Immature natural killer cell (primary cell): ENCODE measurements around the gene KIR2DL3. TPM values are rescaled to one million over a fixed set of nuclear protein-coding genes. Genes with fewer than 3 reads are reported as not detected.
"Not testable (repeated sequence)": the region's sequence is repeated elsewhere in the genome, so short reads cannot be mapped to it uniquely, and the experiment has no call there.

Experiments used
- DNase-seq, 3 donors: peaks; one replicate each; pipeline ENCODE4 v3.0.0; 2022; ENCODE audit warnings: mixed read lengths in 1 of 3
- H3K27ac Mint-ChIP-seq, 6 donors: one replicate each; pipeline ENCODE4 v1.8.0; 2020; ENCODE audit warnings: mixed read lengths in 6 of 6, mild to moderate bottlenecking in 5 of 6, inconsistent platforms in 4 of 6, moderate library complexity in 3 of 6
- H3K27me3 Mint-ChIP-seq, 3 donors: one replicate each; pipeline ENCODE4 v1.8.0; 2020 to 2021; ENCODE audit warnings: low read depth in 3 of 3, mild to moderate bottlenecking in 3 of 3, mixed read lengths in 3 of 3, moderate library complexity in 3 of 3, inconsistent platforms in 1 of 3
- H3K36me3 Mint-ChIP-seq, 3 donors: one replicate each; pipeline ENCODE4 v1.8.0; 2020; ENCODE audit warnings: mixed read lengths in 3 of 3, inconsistent platforms in 2 of 3, mild to moderate bottlenecking in 2 of 3
- H3K4me1 Mint-ChIP-seq, 2 donors: one replicate each; pipeline ENCODE4 v1.8.0; 2020; ENCODE audit warnings: inconsistent platforms in 2 of 2, mild to moderate bottlenecking in 2 of 2, mixed read lengths in 2 of 2, moderate library complexity in 1 of 2
- H3K4me3 Mint-ChIP-seq, 5 donors: one replicate each; pipeline ENCODE4 v1.8.0; 2020; ENCODE audit warnings: mild to moderate bottlenecking in 5 of 5, mixed read lengths in 5 of 5, inconsistent platforms in 3 of 5, moderate library complexity in 3 of 5
- H3K9me3 Mint-ChIP-seq, 6 donors: one replicate each; pipeline ENCODE4 v1.8.0; 2020; ENCODE audit warnings: mild to moderate bottlenecking in 6 of 6, mixed read lengths in 6 of 6, inconsistent platforms in 4 of 6, moderate library complexity in 3 of 6
- polyA plus RNA-seq, 3 donors: library from polyadenylated mRNA; unstranded; fragments of 300-500 nt; fragmentation: Illumina TruSeq; gene quantifications; one replicate each; pipeline ENCODE4 v1.2.3, GENCODE V29; 2021

KIR2DL3 gene
- polyA plus RNA-seq = 10 to 100 TPM; 38.6 to 81.1 (median 72.4) TPM

DNA sequence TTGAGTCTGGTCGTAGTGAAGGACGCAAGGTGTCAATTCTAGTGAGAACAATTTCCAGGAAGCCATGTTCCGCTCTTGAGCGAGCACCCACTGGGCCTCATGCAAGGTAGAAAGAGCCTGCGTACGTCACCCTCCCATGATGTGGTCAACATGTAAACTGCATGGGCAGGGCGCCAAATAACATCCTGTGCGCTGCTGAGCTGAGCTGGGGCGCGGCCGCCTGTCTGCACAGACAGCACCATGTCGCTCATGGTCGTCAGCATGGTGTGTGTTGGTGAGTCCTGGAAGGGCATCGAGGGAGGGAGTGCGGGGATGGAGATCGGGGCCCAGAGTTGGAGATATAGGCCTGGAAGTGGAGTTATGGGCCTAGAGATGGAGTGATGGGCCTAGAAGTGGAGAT, at the start of gene KIR2DL3:
KIR2DL3 (plus strand) TSS at position 208 of the 400 bp plus-strand sequence; CDS start at position 241, 33 bp downstream.
- not testable (repeated sequence) for H3K36me3 Mint-ChIP-seq, H3K9me3 Mint-ChIP-seq
- peak; percentile 49 to 70 (median 50) for DNase-seq
- Mint-ChIP-seq H3K27ac (peak within 1 kb of the TSS; percentile 89 to 99 (median 95)), H3K27me3 (peaks cover 12 to 23% (median 15%) of the 10 kb centered on the region in 3 donors), H3K4me1 (peaks cover 32% of the 10 kb centered on the region in 2 donors), H3K4me3 (peak within 1 kb of the TSS; percentile 51 to 89 (median 81))

DNA sequence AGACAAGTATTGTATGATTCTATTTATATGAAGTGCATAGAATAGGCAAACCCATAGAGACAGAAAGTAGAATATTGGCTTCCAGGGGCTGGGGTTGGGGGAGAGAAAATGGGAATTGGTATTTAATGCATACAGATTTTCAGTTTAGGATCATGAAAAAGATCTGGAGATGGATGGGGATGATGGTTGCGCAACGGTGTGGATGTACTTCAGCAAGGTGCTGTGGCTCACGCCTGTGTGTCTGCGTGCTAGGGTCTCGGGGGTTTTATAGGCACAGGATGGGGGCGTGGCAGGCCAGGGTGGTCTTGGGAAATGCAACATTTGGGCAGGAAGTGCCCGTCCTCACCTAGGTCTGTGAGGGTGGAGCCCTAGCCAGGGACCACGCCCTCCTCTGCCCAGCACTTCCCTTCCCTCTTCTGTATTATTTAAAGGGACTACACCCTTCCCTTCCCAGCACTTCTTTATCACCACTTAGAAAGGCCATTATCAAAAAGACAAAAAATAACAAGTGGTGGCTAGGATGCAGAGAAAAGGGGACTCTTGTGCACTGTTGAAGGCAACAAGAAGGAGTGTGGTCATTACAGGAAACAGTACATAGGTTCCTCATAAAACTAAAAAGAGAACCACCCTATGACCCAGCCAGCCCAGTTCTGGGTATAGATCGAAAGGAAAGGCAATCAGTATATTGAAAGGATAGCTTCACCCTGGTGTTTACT, 46.6 kb upstream of the KIR2DL3 start:
- Mint-ChIP-seq H3K4me1 (peaks cover 41 to 46% of the 10 kb centered on the region in 2 donors), H3K27ac (peak overlapping the region in 2 of 6 donors; percentile 47 to 50), H3K27me3 (peaks cover 10 to 29% (median 20%) of the 10 kb centered on the region in 3 donors), H3K9me3 (no peaks in the 10 kb centered on the region), H3K4me3 (peak overlapping the region in 3 of 5 donors; percentile 21 to 47 (median 22)), H3K36me3 (no peaks in the 10 kb centered on the region)
- DNase-seq = no peak

DNA sequence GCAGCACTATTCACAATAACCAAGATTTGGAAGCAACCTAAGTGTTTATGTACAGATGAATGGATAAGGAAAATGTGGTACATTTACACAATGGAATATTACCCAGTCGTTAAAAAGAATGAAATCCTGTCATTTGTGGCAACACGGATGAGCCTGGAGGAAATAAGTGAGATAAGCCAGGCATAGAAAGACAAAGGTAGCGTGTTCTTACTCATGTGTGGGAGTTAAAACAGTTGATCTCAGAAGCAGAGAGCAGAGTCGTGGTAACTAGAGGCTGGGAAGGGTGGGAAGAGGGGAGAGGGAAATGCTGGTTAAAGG, 46.1 kb upstream of the KIR2DL3 start:
- no peaks in the 10 kb centered on the region for H3K9me3 Mint-ChIP-seq
- no peaks in the 10 kb centered on the region for H3K36me3 Mint-ChIP-seq
- peaks cover 42 to 47% of the 10 kb centered on the region in 2 donors for H3K4me1 Mint-ChIP-seq
- H3K27ac Mint-ChIP-seq = peak overlapping the region in 1 of 6 donors; percentile 47
- peak overlapping the region in 1 of 5 donors; percentile 21 for H3K4me3 Mint-ChIP-seq
- DNase-seq = no peak
- peaks cover 9 to 24% (median 15%) of the 10 kb centered on the region in 3 donors for H3K27me3 Mint-ChIP-seq

DNA sequence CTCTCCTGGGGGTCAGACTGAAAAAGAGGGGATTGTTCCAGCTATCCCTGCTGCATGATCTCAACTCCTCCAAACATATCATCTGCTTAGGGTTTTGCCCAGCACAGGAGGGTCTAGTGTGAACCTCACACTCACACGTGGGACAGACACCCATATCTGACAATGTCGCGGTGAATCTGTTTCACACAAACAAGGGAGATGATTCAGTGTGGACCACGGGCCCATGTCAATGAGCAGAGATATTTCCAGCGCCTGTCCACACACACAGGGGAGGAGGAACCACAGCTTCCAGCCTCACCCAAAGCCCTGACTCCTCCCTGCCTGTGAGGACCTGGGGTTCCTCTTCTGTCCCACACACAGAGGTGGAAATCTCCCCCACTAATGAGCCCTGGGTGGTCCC, 43.7 kb upstream of the KIR2DL3 start:
- Mint-ChIP-seq H3K27ac (peak overlapping the region in 5 of 6 donors; percentile 66 to 90 (median 80)), H3K36me3 (no peaks in the 10 kb centered on the region), H3K4me1 (peaks cover 42 to 55% of the 10 kb centered on the region in 2 donors), H3K9me3 (no peaks in the 10 kb centered on the region), H3K4me3 (peak overlapping the region; percentile 3 to 71 (median 56)), H3K27me3 (peaks cover 8 to 24% (median 11%) of the 10 kb centered on the region in 3 donors)
- DNase-seq = peak; percentile 80 to 84 (median 81)

DNA sequence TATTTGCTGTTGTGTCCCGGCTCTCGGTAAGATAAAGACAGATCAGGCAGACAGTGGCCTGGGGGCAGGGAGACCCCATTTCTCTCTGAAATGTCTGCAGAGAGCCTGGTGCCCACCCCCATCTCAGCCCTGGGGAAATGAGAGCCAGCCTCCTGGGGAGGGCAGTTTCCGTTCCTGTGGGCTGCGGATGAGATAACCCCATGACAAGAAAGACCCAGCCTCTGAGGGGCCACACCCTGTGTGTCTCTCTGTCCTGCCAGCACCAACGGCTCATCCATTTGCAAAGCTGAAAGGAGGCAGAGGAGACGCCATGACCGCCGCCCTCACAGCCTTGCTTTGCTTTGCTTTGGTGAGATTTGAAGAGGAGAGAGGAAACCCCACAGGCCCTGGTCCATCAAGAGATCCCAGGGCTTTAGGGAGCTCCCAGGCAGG, 42.2 kb upstream of the KIR2DL3 start:
- peak in 2 of 3 donors; percentile 40 to 42 for DNase-seq
- Mint-ChIP-seq H3K9me3 (no peaks in the 10 kb centered on the region), H3K36me3 (no peaks in the 10 kb centered on the region), H3K27ac (peak overlapping the region in 5 of 6 donors; percentile 66 to 90 (median 72)), H3K27me3 (peaks cover 13 to 23% (median 14%) of the 10 kb centered on the region in 3 donors), H3K4me1 (peaks cover 40 to 52% of the 10 kb centered on the region in 2 donors), H3K4me3 (peak overlapping the region; percentile 19 to 60 (median 51))

DNA sequence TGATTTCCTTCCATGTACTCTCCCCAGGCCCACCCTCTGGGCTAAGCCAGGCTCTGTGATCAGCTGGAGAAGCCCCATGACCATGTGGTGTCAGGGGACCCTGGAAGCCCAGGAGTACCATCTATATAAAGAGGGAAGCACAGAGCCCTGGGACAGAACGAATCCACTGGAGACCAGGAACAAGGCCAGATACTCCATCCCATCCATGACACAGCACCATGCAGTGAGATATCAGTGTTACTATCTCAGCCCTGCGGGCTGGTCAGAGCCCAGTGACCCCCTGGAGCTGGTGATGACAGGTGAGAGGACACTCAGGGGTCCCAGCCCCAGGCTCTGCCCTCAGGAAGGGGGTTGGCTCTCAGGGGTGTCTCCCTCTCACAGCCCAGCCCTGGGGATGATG, 41.5 kb upstream of the KIR2DL3 start:
- DNase-seq = no peak
- H3K27me3 Mint-ChIP-seq = peaks cover 18 to 23% (median 19%) of the 10 kb centered on the region in 3 donors
- peaks cover 38 to 51% of the 10 kb centered on the region in 2 donors for H3K4me1 Mint-ChIP-seq
- peak overlapping the region in 4 of 5 donors; percentile 14 to 60 (median 47) for H3K4me3 Mint-ChIP-seq
- H3K9me3 Mint-ChIP-seq = no peaks in the 10 kb centered on the region
- no peaks in the 10 kb centered on the region for H3K36me3 Mint-ChIP-seq
- peak overlapping the region in 1 of 6 donors; percentile 66 for H3K27ac Mint-ChIP-seq

DNA sequence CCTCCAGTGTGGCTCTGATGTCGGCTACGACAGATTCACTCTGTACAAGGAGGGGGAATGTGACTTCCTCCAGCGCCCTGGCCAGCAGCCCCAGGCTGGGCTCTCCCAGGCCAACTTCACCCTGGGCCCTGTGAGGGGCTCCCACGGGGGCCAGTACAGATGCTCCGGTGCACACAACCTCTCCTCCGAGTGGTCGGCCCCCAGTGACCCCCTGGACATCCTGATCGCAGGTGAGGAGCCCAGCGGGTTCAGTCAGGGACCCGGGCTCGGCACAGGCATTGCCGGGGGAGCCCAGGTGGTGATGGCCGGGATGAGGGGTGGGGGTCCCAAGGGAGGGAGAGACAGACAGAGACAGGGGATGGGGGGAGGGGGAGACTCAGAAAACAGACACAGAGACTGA, 40.6 kb upstream of the KIR2DL3 start:
- H3K4me3 Mint-ChIP-seq, H3K36me3 Mint-ChIP-seq, H3K9me3 Mint-ChIP-seq, DNase-seq: not testable (repeated sequence)
- H3K27me3 Mint-ChIP-seq = peaks cover 16 to 18% (median 17%) of the 10 kb centered on the region in 3 donors
- H3K4me1 Mint-ChIP-seq = peaks cover 34 to 48% of the 10 kb centered on the region in 2 donors
- peak overlapping the region in 1 of 6 donors; percentile 53 for H3K27ac Mint-ChIP-seq

DNA sequence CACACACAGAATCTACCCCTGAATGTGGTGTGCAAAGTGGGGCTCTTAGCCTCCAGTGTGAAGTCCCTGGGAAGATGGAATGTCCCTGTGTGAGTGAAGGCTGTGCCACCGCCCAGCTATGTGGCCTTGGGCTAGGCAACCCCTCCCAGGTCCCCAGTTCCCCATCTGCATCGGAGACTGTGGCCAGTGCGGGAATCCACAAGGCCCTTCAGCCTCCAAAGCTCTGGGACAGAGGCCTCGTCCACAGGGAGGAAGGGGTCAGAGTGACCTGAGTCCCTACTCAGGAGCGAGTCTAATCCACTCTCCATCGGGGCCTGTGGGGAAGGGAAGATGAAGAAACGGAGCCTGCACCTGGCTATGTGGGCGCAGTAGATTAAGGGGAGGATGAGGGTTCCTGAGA, 33.4 kb upstream of the KIR2DL3 start:
- Mint-ChIP-seq H3K9me3 (no peaks in the 10 kb centered on the region), H3K27me3 (peaks cover 24 to 34% (median 29%) of the 10 kb centered on the region in 3 donors), H3K4me1 (peaks cover 41 to 46% of the 10 kb centered on the region in 2 donors), H3K4me3 (no peak overlapping the region), H3K36me3 (no peaks in the 10 kb centered on the region), H3K27ac (peak overlapping the region in 3 of 6 donors; percentile 17 to 65 (median 53))
- no peak for DNase-seq

DNA sequence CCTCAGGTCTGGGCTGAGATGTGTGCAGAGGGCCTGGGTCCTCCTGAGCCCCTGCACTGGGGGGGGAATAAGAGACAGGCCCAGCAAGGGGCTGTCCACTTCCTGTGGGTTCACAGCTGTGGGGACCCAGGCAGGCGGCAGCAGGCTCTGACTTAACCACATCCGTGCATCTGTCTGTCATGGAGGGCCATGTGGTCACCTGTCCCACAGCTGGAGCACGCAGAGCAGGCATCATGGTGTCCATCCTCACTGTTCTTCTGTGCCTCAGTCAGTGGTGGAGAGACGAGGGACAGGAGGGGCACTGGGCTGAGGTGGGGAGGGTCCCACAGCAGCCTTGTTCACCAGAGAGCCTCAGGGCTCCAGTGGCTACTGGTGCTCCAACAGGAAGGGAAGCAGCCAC, 30.4 kb upstream of the KIR2DL3 start:
- Mint-ChIP-seq H3K9me3 (no peaks in the 10 kb centered on the region), H3K4me3 (peak overlapping the region; percentile 50 to 79 (median 67)), H3K27ac (peak overlapping the region in 5 of 6 donors; percentile 70 to 87 (median 79)), H3K36me3 (no peaks in the 10 kb centered on the region), H3K27me3 (peaks cover 19 to 34% (median 20%) of the 10 kb centered on the region in 3 donors), H3K4me1 (peaks cover 43 to 45% of the 10 kb centered on the region in 2 donors)
- peak; percentile 80 to 81 (median 80) for DNase-seq

DNA sequence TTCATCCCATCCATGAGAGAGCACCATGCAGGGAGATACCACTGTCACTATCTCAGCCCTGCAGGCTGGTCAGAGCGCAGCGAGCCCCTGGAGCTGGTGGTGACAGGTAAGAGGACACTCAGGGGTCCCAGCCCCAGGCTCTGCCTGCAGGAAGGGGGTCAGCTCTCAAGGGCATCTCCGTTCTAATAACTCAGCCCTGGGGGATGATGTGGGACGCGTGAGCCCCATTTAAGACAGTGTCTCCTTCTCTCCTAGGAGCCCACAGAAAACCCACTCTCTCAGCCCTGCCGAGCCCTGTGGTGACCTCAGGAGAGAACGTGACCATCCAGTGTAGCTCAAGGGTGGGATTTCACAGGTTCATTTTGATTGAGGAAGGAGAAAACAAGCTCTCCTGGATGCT, 29.5 kb upstream of the KIR2DL3 start:
- Mint-ChIP-seq H3K4me3 (peak overlapping the region; percentile 21 to 55 (median 48)), H3K36me3 (no peaks in the 10 kb centered on the region), H3K9me3 (no peaks in the 10 kb centered on the region), H3K27me3 (peaks cover 16 to 29% (median 20%) of the 10 kb centered on the region in 3 donors), H3K27ac (peak overlapping the region in 5 of 6 donors; percentile 18 to 71 (median 69)), H3K4me1 (peaks cover 41% of the 10 kb centered on the region in 2 donors)
- DNase-seq = no peak

DNA sequence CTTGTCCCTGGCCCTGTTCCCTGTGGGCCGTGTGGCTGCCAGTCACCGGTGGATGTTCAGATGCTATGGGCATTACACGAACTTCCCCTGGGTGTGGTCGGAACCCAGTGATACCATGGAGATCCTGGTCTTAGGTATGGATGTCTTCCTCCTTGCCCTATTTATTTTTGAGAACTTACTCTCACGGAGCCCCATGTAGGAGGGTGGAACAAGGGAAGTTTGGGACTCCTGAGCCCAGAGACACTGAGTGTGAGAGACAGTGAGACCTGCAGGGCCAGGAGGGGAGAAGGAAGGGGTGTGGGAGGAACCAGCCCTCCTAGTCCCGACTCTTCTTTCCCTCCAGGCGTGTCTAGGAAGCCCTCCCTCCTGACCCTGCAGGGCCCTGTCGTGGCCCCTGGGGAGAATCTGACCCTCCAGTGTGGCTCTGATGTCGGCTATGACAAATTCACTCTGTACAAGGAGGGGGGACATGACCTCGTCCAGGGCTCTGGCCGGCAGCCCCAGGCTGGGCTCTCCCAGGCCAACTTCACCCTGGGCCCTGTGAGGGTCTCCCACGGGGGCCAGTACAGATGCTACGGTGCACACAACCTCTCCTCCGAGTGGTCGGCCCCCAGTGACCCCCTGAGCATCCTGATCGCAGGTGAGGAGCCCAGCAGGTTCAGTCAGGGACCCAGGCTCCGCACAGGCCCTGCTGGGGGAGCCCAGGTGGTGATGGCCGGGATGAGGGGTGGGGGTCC, 28.9 kb upstream of the KIR2DL3 start:
- Mint-ChIP-seq H3K27me3 (peaks cover 13 to 25% (median 20%) of the 10 kb centered on the region in 3 donors), H3K9me3 (no peaks in the 10 kb centered on the region), H3K4me1 (peaks cover 35 to 41% of the 10 kb centered on the region in 2 donors), H3K36me3 (no peaks in the 10 kb centered on the region), H3K27ac (peak overlapping the region in 5 of 6 donors; percentile 18 to 71 (median 56)), H3K4me3 (peak overlapping the region in 4 of 5 donors; percentile 42 to 55 (median 50))
- no peak for DNase-seq

DNA sequence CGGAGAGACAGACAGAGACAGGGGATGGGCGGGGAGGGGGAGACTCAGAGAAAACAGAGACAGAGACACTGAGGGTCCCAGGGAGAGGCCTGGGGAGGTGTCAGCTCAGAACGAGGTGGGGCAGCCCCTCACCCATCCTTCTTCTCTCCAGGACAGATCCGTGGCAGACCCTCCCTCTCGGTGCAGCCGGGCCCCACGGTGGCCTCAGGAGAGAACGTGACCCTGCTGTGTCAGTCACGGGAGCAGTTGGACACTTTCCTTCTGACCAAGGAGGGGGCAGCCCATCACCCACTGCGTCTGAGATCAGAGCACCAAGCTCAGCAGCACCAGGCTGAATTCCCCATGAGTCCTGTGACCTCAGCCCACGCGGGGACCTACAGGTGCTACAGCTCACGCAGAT, 28.4 kb upstream of the KIR2DL3 start:
- not testable (repeated sequence) for H3K36me3 Mint-ChIP-seq, H3K27ac Mint-ChIP-seq, H3K9me3 Mint-ChIP-seq, DNase-seq, H3K4me3 Mint-ChIP-seq
- Mint-ChIP-seq H3K27me3 (peaks cover 13 to 24% (median 22%) of the 10 kb centered on the region in 3 donors), H3K4me1 (peaks cover 35 to 41% of the 10 kb centered on the region in 2 donors)

DNA sequence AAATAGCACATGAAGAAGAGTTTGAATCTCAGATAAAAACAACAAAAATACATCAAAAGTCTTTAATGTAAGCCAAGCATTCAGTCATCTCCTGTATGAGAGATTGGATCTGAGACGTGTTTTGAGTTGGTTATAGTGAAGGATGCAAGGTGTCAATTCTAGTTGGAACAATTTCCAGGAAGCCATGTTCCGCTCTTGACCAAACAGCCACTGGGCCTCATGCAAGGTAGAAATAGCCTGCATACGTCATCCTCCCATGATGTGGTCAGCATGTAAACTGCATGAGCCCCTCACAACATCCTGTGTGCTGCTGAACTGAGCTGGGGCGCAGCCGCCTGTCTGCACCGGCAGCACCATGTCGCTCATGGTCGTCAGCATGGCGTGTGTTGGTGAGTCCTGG, 14.2 kb upstream of the KIR2DL3 start, which contains the start of gene KIR3DL3:
KIR3DL3 (plus strand) TSS at position 301 of the 400 bp plus-strand sequence; CDS start at position 356, 55 bp downstream.
- Mint-ChIP-seq H3K36me3 (peaks cover 0 to 5% (median 3%) of the 10 kb centered on the region in 3 donors), H3K27ac (no peak within 1 kb of the TSS), H3K9me3 (peaks cover 4 to 19% (median 11%) of the 10 kb centered on the region in 6 donors), H3K4me1 (peaks cover 5 to 7% of the 10 kb centered on the region in 2 donors), H3K4me3 (no peak within 1 kb of the TSS), H3K27me3 (peaks cover 2 to 18% (median 6%) of the 10 kb centered on the region in 3 donors)
- no peak for DNase-seq
